Cardiac muscle cell (in vitro differentiated cells and primary cell): ENCODE data around the gene MLIP. TPM values are rescaled to one million over a fixed set of nuclear protein-coding genes. Genes with fewer than 3 reads are reported as not detected.

Source experiments
- DNase-seq, 2 donors: peaks; one replicate each; pipeline versions ENCODE4 v3.0.0 to v3.0.0-alpha.2; 2010 to 2017; ENCODE audit warnings: low read depth in 1 of 2, low spot score in 1 of 2
- H3K27ac ChIP-seq: fragments of 200-600 bp; sonication (generic); 2 replicates; pipeline ENCODE4 v1.5.1; 2016
- H3K27me3 ChIP-seq: fragments of 200-600 bp; sonication (generic); 2 replicates; pipeline ENCODE4 v1.6.0; 2016; ENCODE audit warnings: control low read depth
- H3K36me3 ChIP-seq: fragments of 200-600 bp; sonication (generic); 2 replicates; pipeline ENCODE4 v1.5.1; 2016; ENCODE audit warnings: control low read depth
- H3K4me1 ChIP-seq: fragments of 200-600 bp; sonication (generic); 2 replicates; pipeline ENCODE4 v1.8.1; 2017; ENCODE audit warnings: low read depth, mild to moderate bottlenecking, mixed run types
- H3K4me3 ChIP-seq: fragments of 200-600 bp; sonication (generic); 2 replicates; pipeline ENCODE4 v1.5.1; 2016; ENCODE audit warnings: mild to moderate bottlenecking
- H3K9me3 ChIP-seq: fragments of 200-600 bp; sonication (generic); 2 replicates; pipeline ENCODE4 v1.5.1; 2017; ENCODE audit warnings: low read depth, mild to moderate bottlenecking, control low read depth
- CTCF ChIP-seq: IDR thresholded peaks from 2 replicates; pipeline ENCODE4 v1.5.1; 2012; ENCODE audit warnings: low read depth, mild to moderate bottlenecking, low read length
- polyA plus RNA-seq: library from polyadenylated mRNA; unstranded; fragments of >200 nt; fragmentation: Nextera tagmentation; extraction: Ambion mirVana; gene quantifications from 2 replicates; pipeline ENCODE4 v1.2.1, GENCODE V29; 2016
- total RNA-seq: library from RNA; depleted of rRNA; stranded (reverse); fragments of >200 nt; gene quantifications from 2 replicates; pipeline ENCODE4 v1.2.3, GENCODE V29; 2016

Gene MLIP
- total and polyA plus RNA-seq, 2 experiments from 2014 or later: 60.5 to 68.9 TPM

GRCh38 chr6:54106727-54107126 lies 4.5 kb upstream of the MLIP start:
- no peak overlapping the region for H3K27ac ChIP-seq
- H3K27me3 ChIP-seq: no peaks in the 10 kb centered on the region
- H3K4me1 ChIP-seq: peaks cover 12% of the 10 kb centered on the region
- H3K4me3 ChIP-seq: no peak overlapping the region
- no peaks in the 10 kb centered on the region for H3K9me3 ChIP-seq
- TF ChIP-seq CTCF: no peak
- no peaks in the 10 kb centered on the region for H3K36me3 ChIP-seq
- DNase-seq: no peak

- Histone ChIP-seq H3K9me3 (no peaks in the 10 kb centered on the region), H3K4me3 (no peak overlapping the region), H3K36me3 (no peaks in the 10 kb centered on the region), H3K4me1 (peaks cover 12% of the 10 kb centered on the region), H3K27ac (no peak overlapping the region), H3K27me3 (no peaks in the 10 kb centered on the region)
- no peak for DNase-seq
- TF ChIP-seq CTCF: no peak
These were observed 3.7 kb upstream of the MLIP start for GRCh38 chr6:54107470-54108090.

GRCh38 chr6:54108271-54108670 lies 3.0 kb upstream of the MLIP start:
- Histone ChIP-seq H3K27ac (no peak overlapping the region), H3K9me3 (no peaks in the 10 kb centered on the region), H3K4me1 (peaks cover 12% of the 10 kb centered on the region), H3K27me3 (no peaks in the 10 kb centered on the region), H3K4me3 (no peak overlapping the region), H3K36me3 (no peaks in the 10 kb centered on the region)
- TF ChIP-seq CTCF: no peak
- no peak for DNase-seq

GRCh38 chr6:54109586-54109985 lies 1.7 kb upstream of the MLIP start:
- H3K4me3 ChIP-seq: no peak overlapping the region
- H3K36me3 ChIP-seq: no peaks in the 10 kb centered on the region
- DNase-seq: no peak
- H3K9me3 ChIP-seq: no peaks in the 10 kb centered on the region
- H3K4me1 ChIP-seq: peaks cover 12% of the 10 kb centered on the region
- H3K27me3 ChIP-seq: no peaks in the 10 kb centered on the region
- H3K27ac ChIP-seq: no peak overlapping the region
- no peak for TF ChIP-seq CTCF

GRCh38 chr6:54112151-54112650 lies 958 bp downstream of the MLIP start:
- Histone ChIP-seq H3K4me1 (peaks cover 12% of the 10 kb centered on the region), H3K27ac (no peak overlapping the region), H3K4me3 (no peak overlapping the region), H3K9me3 (no peaks in the 10 kb centered on the region), H3K27me3 (no peaks in the 10 kb centered on the region), H3K36me3 (no peaks in the 10 kb centered on the region)
- TF ChIP-seq CTCF: no peak
- DNase-seq: peak in 1 of 2 donors; percentile 43
